Spleen (tissue), 11 donors: Measurements from ENCODE around the gene SPATC1L. TPM values are rescaled to one million over a fixed set of nuclear protein-coding genes. Genes with fewer than 3 reads are reported as not detected.

Experiments used
- DNase-seq: peaks from one replicate; pipeline ENCODE4 v3.0.0-alpha.2; 2020
- H3K27ac ChIP-seq, 8 donors: fragments of 200-600 bp; sonication (generic) in 7 of 8; 1 replicate in 4 of 8; 2 replicates in 4 of 8; pipeline versions ENCODE4 v1.5.0 to v1.8.0; 2016 to 2021; ENCODE audit warnings: inconsistent platforms in 4 of 8, mild to moderate bottlenecking in 4 of 8, moderate library complexity in 1 of 8
- H3K27me3 ChIP-seq, 7 donors: fragments of 200-600 bp; sonication (generic) in 6 of 7; replicated peaks in 1 of 7; 1 replicate in 4 of 7; 2 replicates in 3 of 7; pipeline versions ENCODE4 v1.5.0 to v1.8.0; 2016 to 2021; ENCODE audit warnings: inconsistent platforms in 3 of 7, mild to moderate bottlenecking in 1 of 7
- H3K36me3 ChIP-seq, 6 donors: fragments of 200-600 bp; sonication (generic) in 5 of 6; 1 replicate in 4 of 6; 2 replicates in 2 of 6; pipeline versions ENCODE4 v1.5.0 to v1.8.0; 2016 to 2021; ENCODE audit warnings: inconsistent platforms in 2 of 6
- H3K4me1 ChIP-seq, 6 donors: fragments of 200-600 bp; sonication (generic) in 5 of 6; 1 replicate in 3 of 6; 2 replicates in 3 of 6; pipeline versions ENCODE4 v1.5.0 to v1.8.0; 2016 to 2021; ENCODE audit warnings: inconsistent platforms in 3 of 6
- H3K4me3 ChIP-seq, 8 donors: fragments of 200-600 bp; sonication (generic) in 7 of 8; 1 replicate in 4 of 8; 2 replicates in 4 of 8; pipeline versions ENCODE4 v1.5.0 to v1.8.0; 2016 to 2021; ENCODE audit warnings: inconsistent platforms in 4 of 8, mild to moderate bottlenecking in 4 of 8, moderate library complexity in 2 of 8
- H3K9me3 ChIP-seq, 8 donors: fragments of 200-600 bp; sonication (generic) in 7 of 8; 1 replicate in 4 of 8; 2 replicates in 4 of 8; pipeline versions ENCODE4 v1.5.0 to v1.8.0; 2016 to 2021; ENCODE audit warnings: inconsistent platforms in 4 of 8
- POLR2A ChIP-seq, 3 donors: fragments of 450-650 bp; IDR thresholded peaks; one replicate each; pipeline ENCODE4 v1.5.1; 2017; ENCODE audit warnings: antibody characterized with exemption in 3 of 3, mild to moderate bottlenecking in 1 of 3
- POLR2AphosphoS5 ChIP-seq, 3 donors: sonication (generic); formaldehyde crosslinking; IDR thresholded peaks; one replicate each; pipeline ENCODE4 v1.5.1; 2017; ENCODE audit warnings: antibody characterized with exemption in 3 of 3
- WGBS, 5 donors: extraction: QIAGEN DNeasy Blood & Tissue Kit in 3 of 5; methylation state at CpG; one replicate each; pipeline versions ENCODE4 v1.1.5 to v1.1.7; 2013 to 2018; 5-methylcytosine and 5-hydroxymethylcytosine counted together
- intact Hi-C: fragments of 100-400 bp; cut with DNase I; formaldehyde crosslinking; loops from one replicate; pipeline ENCODE4 v1.15.0; 2023; ENCODE audit warnings: low total_unique reads
- polyA plus RNA-seq, 3 donors: library from polyadenylated mRNA; stranded (reverse); fragments of 200-250 nt; gene quantifications; one replicate each; pipeline ENCODE4 v1.2.1, GENCODE V29; 2013
- total RNA-seq, 7 donors: library from RNA; depleted of rRNA in 3 of 7; stranded (reverse); fragments of >200 nt in 3 of 7; fragmentation: NEBNext Ultra II Directional in 4 of 7; extraction: Animal tissue kit (Norgen Biotek cat#: 25700) in 4 of 7; gene quantifications; one replicate each; pipeline versions ENCODE4 v1.1.0 to v1.2.1, GENCODE V29; 2016 to 2021
- TF ChIP-seq, protein P1 (sequence below), 11 experiments: fragments of 200-600 bp in 7 of 11; fragments of 450-650 bp in 4 of 11; sonication (generic) in 4 of 11; IDR thresholded peaks in 8 of 11; conservative IDR thresholded peaks in 3 of 11; 1 replicate in 7 of 11; 2 replicates in 4 of 11; pipeline versions ENCODE4 v1.4.0 to v1.8.0; 2016 to 2021; ENCODE audit warnings: antibody characterized with exemption in 11 of 11, inconsistent platforms in 4 of 11, mild to moderate bottlenecking in 1 of 11
- donor health status: healthy with polysubstance abuse.
- donor health status: DM: no; HTN: no; CAD: no; lungs with moderate emphysema.
- donor health status: DM: no; HTN: no; CAD: no.
- donor health status: Bipolar disorder and iron deficiency.
- donor health status: healthy.
- donor health status: DM: no; HTN: no; CAD: no.
- donor health status: DM: yes; HTN: yes; CAD: no.

The SPATC1L gene
- total and polyA plus RNA-seq, 10 donors = 4.4 to 13.4 (median 9.8) TPM

DNA sequence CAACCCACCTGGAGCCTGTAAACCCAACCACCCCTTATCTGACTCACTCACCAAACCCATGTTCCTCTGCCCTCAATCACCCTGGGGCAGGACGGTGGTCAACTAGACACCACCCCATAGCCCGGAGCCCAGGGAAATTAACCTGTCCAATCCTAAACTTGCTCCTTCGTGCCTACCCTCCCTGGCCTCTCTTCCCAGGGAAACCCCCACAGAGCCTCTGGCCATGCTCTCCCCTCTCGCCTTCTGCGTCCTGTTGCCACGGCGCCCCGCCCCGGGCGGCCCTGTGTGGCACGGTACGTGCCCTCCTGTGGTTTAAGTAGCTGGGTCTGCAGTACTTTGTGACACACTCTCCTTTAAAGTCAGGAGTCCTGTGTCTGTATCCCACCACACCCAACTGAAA lies 24.9 kb downstream of the SPATC1L start:
- DNase-seq = no peak
- no peaks in the 10 kb centered on the region for H3K9me3 ChIP-seq
- H3K4me1 ChIP-seq = peaks cover 0 to 10% (median 0%) of the 10 kb centered on the region in 6 donors
- no peak overlapping the region for H3K4me3 ChIP-seq
- WGBS, 5 donors = 87 to 98% (median 95%) methylated on average over 12 of the region's 12 CpGs
- peaks cover 0 to 28% (median 0%) of the 10 kb centered on the region in 6 donors for H3K36me3 ChIP-seq
- H3K27me3 ChIP-seq = peaks cover 0 to 32% (median 11%) of the 10 kb centered on the region in 7 donors
- intact Hi-C loops = no loop called here
- TF ChIP-seq POLR2AphosphoS5 (IDR thresholded peaks at IDR 0.05) = no peak
- TF ChIP-seq, protein P1, sequence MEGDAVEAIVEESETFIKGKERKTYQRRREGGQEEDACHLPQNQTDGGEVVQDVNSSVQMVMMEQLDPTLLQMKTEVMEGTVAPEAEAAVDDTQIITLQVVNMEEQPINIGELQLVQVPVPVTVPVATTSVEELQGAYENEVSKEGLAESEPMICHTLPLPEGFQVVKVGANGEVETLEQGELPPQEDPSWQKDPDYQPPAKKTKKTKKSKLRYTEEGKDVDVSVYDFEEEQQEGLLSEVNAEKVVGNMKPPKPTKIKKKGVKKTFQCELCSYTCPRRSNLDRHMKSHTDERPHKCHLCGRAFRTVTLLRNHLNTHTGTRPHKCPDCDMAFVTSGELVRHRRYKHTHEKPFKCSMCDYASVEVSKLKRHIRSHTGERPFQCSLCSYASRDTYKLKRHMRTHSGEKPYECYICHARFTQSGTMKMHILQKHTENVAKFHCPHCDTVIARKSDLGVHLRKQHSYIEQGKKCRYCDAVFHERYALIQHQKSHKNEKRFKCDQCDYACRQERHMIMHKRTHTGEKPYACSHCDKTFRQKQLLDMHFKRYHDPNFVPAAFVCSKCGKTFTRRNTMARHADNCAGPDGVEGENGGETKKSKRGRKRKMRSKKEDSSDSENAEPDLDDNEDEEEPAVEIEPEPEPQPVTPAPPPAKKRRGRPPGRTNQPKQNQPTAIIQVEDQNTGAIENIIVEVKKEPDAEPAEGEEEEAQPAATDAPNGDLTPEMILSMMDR (IDR thresholded peaks at IDR 0.05 in 8 of 11, conservative IDR thresholded peaks at IDR 0.05 in 3 of 11) = no peak
- no peak for TF ChIP-seq POLR2A (IDR thresholded peaks at IDR 0.05)
- no peak overlapping the region for H3K27ac ChIP-seq

DNA sequence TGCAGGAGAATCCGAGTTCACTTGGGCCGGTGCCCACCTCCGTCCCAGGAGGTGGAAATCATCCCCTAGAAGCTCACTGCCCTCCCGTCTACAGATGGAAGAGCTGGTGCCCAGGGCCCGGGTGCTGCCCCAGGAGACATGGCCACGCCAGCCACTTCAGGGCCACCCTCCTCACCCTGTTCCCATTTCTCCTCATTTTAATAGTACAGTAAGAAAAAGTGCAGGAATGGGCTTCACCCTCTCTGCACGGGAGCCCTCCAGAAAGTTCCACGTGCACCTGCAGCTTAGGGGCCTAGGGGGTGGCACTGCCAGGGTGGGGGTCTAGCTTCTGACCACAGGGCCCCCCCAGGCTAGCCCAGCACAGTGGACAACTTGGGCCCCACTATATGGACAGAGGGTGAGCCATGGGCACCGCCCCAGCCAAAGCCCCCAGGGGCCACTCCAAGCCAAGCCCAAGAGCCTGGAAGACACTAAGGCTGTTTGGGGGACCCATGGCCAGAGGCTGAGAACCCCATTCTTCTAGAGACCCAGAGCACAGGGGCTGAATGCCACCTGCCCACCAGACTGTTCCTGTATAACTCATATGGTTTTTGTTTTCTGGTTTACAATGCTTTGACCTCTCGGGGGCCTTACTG lies 25.5 kb downstream of the SPATC1L start:
- no peak overlapping the region for H3K27ac ChIP-seq
- H3K4me1 ChIP-seq = peaks cover 0 to 10% (median under 1%) of the 10 kb centered on the region in 6 donors
- intact Hi-C loops = no loop called here
- 85 to 96% (median 94%) methylated on average over 10 of the region's 10 CpGs for WGBS, 5 donors
- H3K9me3 ChIP-seq = no peaks in the 10 kb centered on the region
- no peak overlapping the region for H3K4me3 ChIP-seq
- peaks cover 0 to 26% (median 11%) of the 10 kb centered on the region in 7 donors for H3K27me3 ChIP-seq
- peaks cover 0 to 23% (median 0%) of the 10 kb centered on the region in 6 donors for H3K36me3 ChIP-seq
- TF ChIP-seq, protein P1 (IDR thresholded peaks at IDR 0.05 in 8 of 11, conservative IDR thresholded peaks at IDR 0.05 in 3 of 11) = no peak
- TF ChIP-seq POLR2A (IDR thresholded peaks at IDR 0.05) (no peak), POLR2AphosphoS5 (IDR thresholded peaks at IDR 0.05) (no peak)
- no peak for DNase-seq

DNA sequence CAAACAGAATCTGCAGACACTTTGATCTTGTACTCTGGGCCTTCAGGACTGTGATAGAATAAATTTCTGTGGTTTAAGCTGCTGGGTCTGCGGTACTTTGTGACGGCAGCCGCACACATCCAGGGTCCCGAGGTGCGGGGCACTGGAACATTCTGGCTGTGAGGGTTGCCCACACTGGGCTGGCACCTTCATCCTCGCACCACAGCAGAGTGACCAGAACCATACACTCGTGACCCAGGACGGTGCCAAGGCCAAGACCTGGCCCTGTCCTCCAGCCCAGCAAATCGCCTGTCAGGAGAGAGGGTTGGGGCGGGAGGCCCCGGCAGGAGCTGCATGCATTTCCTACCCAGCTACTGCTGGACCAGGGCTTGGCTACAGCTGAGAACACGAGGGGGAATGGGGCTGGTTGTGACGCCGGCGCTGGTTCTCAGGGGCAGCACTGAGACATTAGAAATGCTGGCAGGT lies 26.2 kb downstream of the SPATC1L start:
- intact Hi-C loops = no loop called here
- Histone ChIP-seq H3K27me3 (peaks cover 0 to 29% (median 11%) of the 10 kb centered on the region in 7 donors), H3K4me3 (no peak overlapping the region), H3K4me1 (peaks cover 0 to 17% (median 6%) of the 10 kb centered on the region in 6 donors), H3K36me3 (peaks cover 0 to 23% (median 0%) of the 10 kb centered on the region in 6 donors), H3K9me3 (no peaks in the 10 kb centered on the region), H3K27ac (no peak overlapping the region)
- WGBS, 5 donors = 88 to 92% (median 90%) methylated on average over 14 to 15 of the region's 15 CpGs
- TF ChIP-seq POLR2AphosphoS5 (IDR thresholded peaks at IDR 0.05) (no peak), POLR2A (IDR thresholded peaks at IDR 0.05) (no peak)
- TF ChIP-seq, protein P1 (IDR thresholded peaks at IDR 0.05 in 8 of 11, conservative IDR thresholded peaks at IDR 0.05 in 3 of 11) = no peak
- no peak for DNase-seq

DNA sequence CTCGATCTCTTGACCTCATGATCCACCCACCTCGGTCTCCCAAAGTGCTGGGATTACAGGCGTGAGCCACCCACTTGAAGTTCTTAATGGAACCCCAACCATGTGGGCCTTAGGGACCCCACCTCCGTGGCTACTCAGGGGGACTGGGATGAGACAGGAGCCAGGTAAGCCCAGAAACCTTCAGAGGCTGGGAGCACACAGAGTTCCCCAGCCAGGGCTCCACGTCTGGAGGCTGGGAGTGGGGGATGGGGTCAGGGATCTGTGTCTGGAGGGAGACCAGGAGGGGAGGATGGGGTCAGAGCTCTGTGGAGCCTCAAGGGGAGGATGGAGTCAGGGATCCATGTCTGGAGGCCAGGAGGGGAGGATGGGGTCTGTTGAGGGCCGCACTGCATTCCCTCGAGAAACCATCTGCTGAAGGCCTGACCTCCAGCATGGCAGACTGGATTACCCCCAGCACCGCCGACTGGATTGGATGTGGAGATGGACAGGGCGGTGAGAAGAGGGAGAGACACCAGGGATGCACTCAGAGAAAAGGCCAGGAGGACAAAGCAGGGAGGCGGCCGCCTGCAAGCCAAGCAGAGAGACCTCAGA lies 26.8 kb downstream of the SPATC1L start:
- Histone ChIP-seq H3K27me3 (peaks cover 0 to 27% (median 11%) of the 10 kb centered on the region in 7 donors), H3K27ac (no peak overlapping the region), H3K4me3 (no peak overlapping the region), H3K4me1 (peaks cover 0 to 17% (median 8%) of the 10 kb centered on the region in 6 donors), H3K36me3 (peaks cover 0 to 23% (median 0%) of the 10 kb centered on the region in 6 donors), H3K9me3 (no peaks in the 10 kb centered on the region)
- 83 to 96% (median 91%) methylated on average over 12 of the region's 12 CpGs for WGBS, 5 donors
- intact Hi-C loops = no loop called here
- no peak for DNase-seq
- TF ChIP-seq POLR2A (IDR thresholded peaks at IDR 0.05) (no peak), POLR2AphosphoS5 (IDR thresholded peaks at IDR 0.05) (no peak)
- TF ChIP-seq, protein P1 (IDR thresholded peaks at IDR 0.05 in 8 of 11, conservative IDR thresholded peaks at IDR 0.05 in 3 of 11) = no peak
